ENCODE measurements around the gene HGD. TPM values are rescaled to one million over a fixed set of nuclear protein-coding genes. Genes with fewer than 3 reads are reported as not detected.
A peak's percentile ranks its signal among the peaks of the same experiment; 100 is the strongest.

Gene HGD
- total RNA-seq, 4 donors from 2014 or later = not detected

GRCh38 chr3:120615847-120616609 lies 66.0 kb downstream of the HGD start:
- Histone ChIP-seq H3K4me1 (no peaks in the 10 kb centered on the region), H3K9me3 (no peaks in the 10 kb centered on the region), H3K27me3 (no peaks in the 10 kb centered on the region), H3K36me3 (no peaks in the 10 kb centered on the region), H3K27ac (no peak overlapping the region), H3K4me3 (no peak overlapping the region)
- peak; percentile 60 for ATAC-seq
- no peak for TF ChIP-seq POLR2AphosphoS5 (IDR thresholded peaks at IDR 0.05)
- TF ChIP-seq, protein P1, sequence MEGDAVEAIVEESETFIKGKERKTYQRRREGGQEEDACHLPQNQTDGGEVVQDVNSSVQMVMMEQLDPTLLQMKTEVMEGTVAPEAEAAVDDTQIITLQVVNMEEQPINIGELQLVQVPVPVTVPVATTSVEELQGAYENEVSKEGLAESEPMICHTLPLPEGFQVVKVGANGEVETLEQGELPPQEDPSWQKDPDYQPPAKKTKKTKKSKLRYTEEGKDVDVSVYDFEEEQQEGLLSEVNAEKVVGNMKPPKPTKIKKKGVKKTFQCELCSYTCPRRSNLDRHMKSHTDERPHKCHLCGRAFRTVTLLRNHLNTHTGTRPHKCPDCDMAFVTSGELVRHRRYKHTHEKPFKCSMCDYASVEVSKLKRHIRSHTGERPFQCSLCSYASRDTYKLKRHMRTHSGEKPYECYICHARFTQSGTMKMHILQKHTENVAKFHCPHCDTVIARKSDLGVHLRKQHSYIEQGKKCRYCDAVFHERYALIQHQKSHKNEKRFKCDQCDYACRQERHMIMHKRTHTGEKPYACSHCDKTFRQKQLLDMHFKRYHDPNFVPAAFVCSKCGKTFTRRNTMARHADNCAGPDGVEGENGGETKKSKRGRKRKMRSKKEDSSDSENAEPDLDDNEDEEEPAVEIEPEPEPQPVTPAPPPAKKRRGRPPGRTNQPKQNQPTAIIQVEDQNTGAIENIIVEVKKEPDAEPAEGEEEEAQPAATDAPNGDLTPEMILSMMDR (IDR thresholded peaks at IDR 0.05) = no peak
- TF ChIP-seq EP300 (IDR thresholded peaks at IDR 0.05) = no peak
- TF ChIP-seq POLR2A (IDR thresholded peaks at IDR 0.05) = no peak
- 79% methylated on average over 3 of the region's 13 CpGs; no CpG with 5 or more reads in 1 of the 2 donors for WGBS, 2 donors (ENCODE audit: low coverage in 1 of 2)

DNA sequence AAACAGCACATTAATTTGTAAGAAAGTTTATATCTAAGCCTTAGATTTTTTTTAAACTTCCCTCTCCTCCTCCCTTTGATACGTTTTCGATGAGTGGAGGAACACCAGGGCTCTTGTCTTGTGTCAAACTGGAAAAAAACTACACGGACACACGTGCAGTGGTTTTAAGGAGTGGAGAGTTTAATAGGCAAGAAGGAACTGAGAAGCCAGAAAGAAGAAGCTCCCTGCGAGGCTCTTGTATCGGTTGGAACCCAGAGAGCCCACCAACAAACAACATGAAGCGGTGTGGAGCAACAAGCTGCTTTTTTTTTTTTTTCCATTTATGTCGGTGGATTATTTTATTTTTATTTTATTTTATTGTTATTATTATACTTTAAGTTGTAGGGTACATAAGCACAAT lies 67.3 kb downstream of the HGD start:
- Histone ChIP-seq H3K27me3 (no peaks in the 10 kb centered on the region), H3K36me3 (no peaks in the 10 kb centered on the region), H3K4me1 (no peaks in the 10 kb centered on the region), H3K4me3 (no peak overlapping the region), H3K27ac (no peak overlapping the region), H3K9me3 (no peaks in the 10 kb centered on the region)
- ATAC-seq = no peak
- TF ChIP-seq POLR2AphosphoS5 (IDR thresholded peaks at IDR 0.05) (no peak), POLR2A (IDR thresholded peaks at IDR 0.05) (no peak), EP300 (IDR thresholded peaks at IDR 0.05) (no peak)
- TF ChIP-seq, protein P1 (IDR thresholded peaks at IDR 0.05) = no peak
- 62 to 65% methylated on average over 8 of the region's 8 CpGs for WGBS, 2 donors (ENCODE audit: low coverage in 1 of 2)

GRCh38 chr3:120608506-120608905 lies 73.5 kb downstream of the HGD start:
- Histone ChIP-seq H3K36me3 (peaks cover 0 to 5% of the 10 kb centered on the region in 2 donors), H3K4me3 (no peak overlapping the region), H3K27ac (no peak overlapping the region), H3K27me3 (no peaks in the 10 kb centered on the region), H3K4me1 (no peaks in the 10 kb centered on the region), H3K9me3 (no peaks in the 10 kb centered on the region)
- no peak for TF ChIP-seq EP300 (IDR thresholded peaks at IDR 0.05)
- no peak for TF ChIP-seq POLR2AphosphoS5 (IDR thresholded peaks at IDR 0.05)
- no peak for TF ChIP-seq POLR2A (IDR thresholded peaks at IDR 0.05)
- TF ChIP-seq, protein P1 (IDR thresholded peaks at IDR 0.05) = no peak
- WGBS, 2 donors (ENCODE audit: low coverage in 1 of 2) = 82 to 88% methylated on average over 2 to 4 of the region's 4 CpGs
- no peak for ATAC-seq

DNA sequence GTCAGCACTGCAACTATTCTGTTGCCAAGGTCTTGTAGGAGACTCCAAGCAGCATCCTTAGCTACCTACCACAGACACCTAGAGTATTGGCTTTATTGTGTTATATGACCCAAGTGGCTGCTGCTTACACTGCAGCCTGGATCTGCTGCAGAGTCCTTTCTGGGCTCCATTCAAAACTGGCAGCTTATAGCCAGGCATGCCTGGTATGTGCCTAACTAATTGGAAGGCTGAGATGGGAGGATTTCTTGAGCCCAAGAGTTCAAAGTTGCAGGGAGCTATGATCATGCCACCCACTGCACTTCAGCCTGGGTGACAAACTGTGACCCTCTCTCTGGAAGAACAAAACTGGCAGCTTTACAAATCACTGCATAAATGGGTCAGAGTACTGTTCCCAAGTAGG lies 77.3 kb downstream of the HGD start:
- H3K9me3 ChIP-seq = no peaks in the 10 kb centered on the region
- H3K4me3 ChIP-seq = no peak overlapping the region
- H3K27ac ChIP-seq = no peak overlapping the region
- peaks cover 0 to 37% of the 10 kb centered on the region in 2 donors for H3K36me3 ChIP-seq
- TF ChIP-seq POLR2A (IDR thresholded peaks at IDR 0.05) (no peak), EP300 (IDR thresholded peaks at IDR 0.05) (no peak), POLR2AphosphoS5 (IDR thresholded peaks at IDR 0.05) (no peak)
- TF ChIP-seq, protein P1 (IDR thresholded peaks at IDR 0.05) = no peak
- no peak for ATAC-seq
- H3K4me1 ChIP-seq = peaks cover 0 to 16% (median 0%) of the 10 kb centered on the region in 3 donors
- no peaks in the 10 kb centered on the region for H3K27me3 ChIP-seq

- TF ChIP-seq, protein P1 (IDR thresholded peaks at IDR 0.05) = no peak
- TF ChIP-seq EP300 (IDR thresholded peaks at IDR 0.05) (no peak), POLR2A (IDR thresholded peaks at IDR 0.05) (no peak), POLR2AphosphoS5 (IDR thresholded peaks at IDR 0.05) (no peak)
- Histone ChIP-seq H3K36me3 (peaks cover 0 to 37% of the 10 kb centered on the region in 2 donors), H3K4me1 (peaks cover 0 to 20% (median 4%) of the 10 kb centered on the region in 3 donors), H3K4me3 (no peak overlapping the region), H3K27me3 (no peaks in the 10 kb centered on the region), H3K9me3 (no peaks in the 10 kb centered on the region), H3K27ac (no peak overlapping the region)
- ATAC-seq = no peak
Measured at GRCh38 chr3:120604382-120604781, 77.7 kb downstream of the HGD start.
